ENCODE results near the gene RCC2. TPM values are rescaled to one million over a fixed set of nuclear protein-coding genes. Genes with fewer than 3 reads are reported as not detected.

Gene RCC2
- total RNA-seq, 3 donors from 2014 or later = 21.1 to 39.0 (median 33.2) TPM

DNA sequence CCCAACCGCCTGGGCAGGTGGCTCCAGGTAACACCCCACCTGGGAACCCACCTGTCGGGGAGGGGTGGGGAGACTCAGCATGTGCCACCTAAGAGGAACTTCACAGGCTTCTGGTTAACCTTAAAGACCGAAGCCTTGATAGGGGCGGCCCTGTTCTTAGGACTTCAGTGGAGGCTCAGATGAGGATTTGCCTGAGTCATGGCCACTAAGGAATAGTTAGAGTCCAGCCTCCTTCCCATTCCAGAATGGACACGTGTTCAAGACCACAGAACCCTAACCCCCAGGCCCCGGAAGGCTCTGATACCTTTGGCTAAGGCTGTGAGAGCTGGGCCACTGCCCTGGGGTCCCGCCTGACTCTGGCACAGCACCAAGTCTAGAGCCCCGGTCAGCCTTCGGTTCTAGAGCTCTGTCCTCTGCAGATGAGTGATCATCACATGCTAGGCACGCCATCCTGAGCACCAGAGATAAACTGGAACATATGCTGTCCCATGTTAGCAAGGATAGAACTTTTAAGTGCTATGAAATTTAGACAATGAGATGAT is 47.2 kb downstream of the RCC2 start:
- TF ChIP-seq, protein P1, sequence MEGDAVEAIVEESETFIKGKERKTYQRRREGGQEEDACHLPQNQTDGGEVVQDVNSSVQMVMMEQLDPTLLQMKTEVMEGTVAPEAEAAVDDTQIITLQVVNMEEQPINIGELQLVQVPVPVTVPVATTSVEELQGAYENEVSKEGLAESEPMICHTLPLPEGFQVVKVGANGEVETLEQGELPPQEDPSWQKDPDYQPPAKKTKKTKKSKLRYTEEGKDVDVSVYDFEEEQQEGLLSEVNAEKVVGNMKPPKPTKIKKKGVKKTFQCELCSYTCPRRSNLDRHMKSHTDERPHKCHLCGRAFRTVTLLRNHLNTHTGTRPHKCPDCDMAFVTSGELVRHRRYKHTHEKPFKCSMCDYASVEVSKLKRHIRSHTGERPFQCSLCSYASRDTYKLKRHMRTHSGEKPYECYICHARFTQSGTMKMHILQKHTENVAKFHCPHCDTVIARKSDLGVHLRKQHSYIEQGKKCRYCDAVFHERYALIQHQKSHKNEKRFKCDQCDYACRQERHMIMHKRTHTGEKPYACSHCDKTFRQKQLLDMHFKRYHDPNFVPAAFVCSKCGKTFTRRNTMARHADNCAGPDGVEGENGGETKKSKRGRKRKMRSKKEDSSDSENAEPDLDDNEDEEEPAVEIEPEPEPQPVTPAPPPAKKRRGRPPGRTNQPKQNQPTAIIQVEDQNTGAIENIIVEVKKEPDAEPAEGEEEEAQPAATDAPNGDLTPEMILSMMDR (IDR thresholded peaks at IDR 0.05) = no peak
- TF ChIP-seq POLR2A (IDR thresholded peaks at IDR 0.05) (no peak), POLR2AphosphoS5 (IDR thresholded peaks at IDR 0.05) (no peak)
- H3K27ac ChIP-seq = no peak overlapping the region
- no peaks in the 10 kb centered on the region for H3K4me1 ChIP-seq
- H3K4me3 ChIP-seq = no peak overlapping the region
- H3K27me3 ChIP-seq = no peaks in the 10 kb centered on the region
- no peaks in the 10 kb centered on the region for H3K9me3 ChIP-seq
- DNase-seq (ENCODE audit: low spot score in 2 of 2) = no peak
- no peaks in the 10 kb centered on the region for H3K36me3 ChIP-seq
- intact Hi-C loops (cut with DNase I; ENCODE audit: low total_unique reads) = no loop called here

DNA sequence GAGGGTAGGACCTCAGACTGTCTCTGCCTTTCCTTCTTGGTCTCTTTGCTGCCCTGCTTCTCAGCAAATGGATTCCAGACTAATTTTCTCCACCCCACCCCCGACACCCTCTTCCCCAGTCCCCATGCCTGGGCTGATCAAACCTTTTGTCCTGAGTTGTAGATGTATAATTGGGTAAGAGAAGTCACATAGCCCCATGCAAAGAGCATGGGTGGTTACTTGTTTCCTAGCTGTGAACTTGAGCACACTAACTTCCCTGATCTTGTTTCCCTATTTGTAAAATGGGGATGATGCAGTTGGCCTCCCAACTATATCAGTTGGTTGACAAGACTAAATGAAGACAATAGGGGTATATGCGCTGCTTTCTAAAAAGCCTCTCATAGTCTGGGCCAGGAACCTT is 58.3 kb downstream of the RCC2 start:
- intact Hi-C loops (cut with DNase I; ENCODE audit: low total_unique reads) = loop anchor here (5.0 kb wide), 1 partner anchor 886 kb away; no protein-coding TSS in a partner anchor
- Histone ChIP-seq H3K27ac (no peak overlapping the region), H3K9me3 (no peaks in the 10 kb centered on the region), H3K27me3 (no peaks in the 10 kb centered on the region), H3K36me3 (no peaks in the 10 kb centered on the region), H3K4me1 (no peaks in the 10 kb centered on the region), H3K4me3 (no peak overlapping the region)
- TF ChIP-seq, protein P1 (IDR thresholded peaks at IDR 0.05) = no peak
- TF ChIP-seq POLR2AphosphoS5 (IDR thresholded peaks at IDR 0.05) (no peak), POLR2A (IDR thresholded peaks at IDR 0.05) (no peak)
- DNase-seq (ENCODE audit: low spot score in 2 of 2) = no peak

DNA sequence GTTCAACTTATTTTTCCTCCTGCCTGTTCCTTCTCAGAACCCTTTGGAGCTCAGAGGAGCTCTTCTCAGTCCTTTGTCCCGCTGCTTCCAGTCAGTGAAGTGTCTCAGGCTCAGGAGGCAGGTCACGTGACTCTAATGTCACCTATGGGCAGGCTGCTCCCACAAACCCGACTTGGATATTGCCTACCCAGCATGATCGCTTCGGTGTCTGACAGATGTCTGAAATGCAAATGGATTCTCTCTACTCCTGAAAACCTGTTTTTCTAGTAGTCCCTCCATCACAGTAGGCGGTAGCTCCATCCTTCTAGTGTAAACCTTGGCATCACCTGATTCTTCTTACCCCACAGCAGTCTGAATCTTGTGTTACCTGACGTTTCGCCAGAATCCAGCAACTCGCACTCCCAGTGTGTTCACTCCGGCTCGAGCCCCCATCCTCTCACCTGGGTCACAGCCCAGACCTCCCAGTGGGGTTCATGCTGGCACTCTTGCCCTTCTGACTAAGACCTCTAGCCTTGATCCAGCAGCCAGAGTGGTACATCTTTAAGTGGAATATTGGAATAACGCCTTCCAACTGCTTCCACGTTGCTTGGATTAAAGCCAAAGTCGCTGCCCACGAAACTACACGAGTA is 62.0 kb downstream of the RCC2 start:
- Histone ChIP-seq H3K27me3 (no peaks in the 10 kb centered on the region), H3K36me3 (no peaks in the 10 kb centered on the region), H3K4me3 (no peak overlapping the region), H3K9me3 (no peaks in the 10 kb centered on the region), H3K4me1 (no peaks in the 10 kb centered on the region), H3K27ac (no peak overlapping the region)
- DNase-seq (ENCODE audit: low spot score in 2 of 2) = no peak
- TF ChIP-seq POLR2AphosphoS5 (IDR thresholded peaks at IDR 0.05) (no peak), POLR2A (IDR thresholded peaks at IDR 0.05) (no peak)
- intact Hi-C loops (cut with DNase I; ENCODE audit: low total_unique reads) = no loop called here

DNA sequence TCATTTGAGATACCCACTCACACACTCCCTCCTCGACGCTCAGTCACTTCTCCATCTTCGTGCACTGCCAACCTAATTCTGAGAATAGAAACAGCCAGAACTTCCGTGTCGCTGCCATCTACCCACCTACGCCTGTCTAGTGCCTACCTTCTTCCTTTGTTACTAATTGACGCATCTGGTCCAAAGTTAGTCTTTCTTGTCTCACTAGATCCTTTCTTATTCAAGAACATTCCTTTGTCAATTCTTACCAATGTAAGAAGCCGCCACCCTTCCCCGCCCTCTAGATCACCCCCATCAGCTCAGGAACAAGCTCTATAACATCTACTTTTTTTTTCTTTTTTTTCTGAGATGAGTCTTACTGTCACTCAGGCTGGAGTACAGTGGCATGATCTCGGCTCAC is 63.8 kb downstream of the RCC2 start:
- no peak overlapping the region for H3K27ac ChIP-seq
- no peak overlapping the region for H3K4me3 ChIP-seq
- H3K36me3 ChIP-seq = no peaks in the 10 kb centered on the region
- DNase-seq (ENCODE audit: low spot score in 2 of 2) = no peak
- no peaks in the 10 kb centered on the region for H3K27me3 ChIP-seq
- TF ChIP-seq, protein P1 (IDR thresholded peaks at IDR 0.05) = no peak
- TF ChIP-seq POLR2AphosphoS5 (IDR thresholded peaks at IDR 0.05) = no peak
- no peak for TF ChIP-seq POLR2A (IDR thresholded peaks at IDR 0.05)
- no peaks in the 10 kb centered on the region for H3K4me1 ChIP-seq
- intact Hi-C loops (cut with DNase I; ENCODE audit: low total_unique reads) = no loop called here
- H3K9me3 ChIP-seq = no peaks in the 10 kb centered on the region

DNA sequence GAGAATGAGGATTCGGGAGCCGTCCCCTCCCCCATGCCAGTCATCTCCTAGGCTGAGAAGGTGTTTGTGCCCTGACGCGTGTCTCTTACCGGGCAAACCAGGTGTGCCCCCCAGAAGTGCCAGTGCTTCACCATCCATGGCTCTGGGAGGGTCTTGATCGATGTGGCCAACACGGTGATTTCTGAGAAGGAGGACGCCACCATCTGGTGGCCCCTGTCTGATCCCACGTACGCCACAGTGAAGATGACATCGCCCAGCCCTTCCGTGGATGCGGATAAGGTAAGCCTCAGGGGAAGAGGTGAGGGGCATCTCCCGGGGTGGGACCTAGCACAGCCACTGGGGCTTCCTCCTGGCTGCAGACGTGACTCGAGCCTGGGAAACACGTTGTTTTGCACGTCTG is 66.5 kb downstream of the RCC2 start:
- H3K4me1 ChIP-seq = no peaks in the 10 kb centered on the region
- intact Hi-C loops (cut with DNase I; ENCODE audit: low total_unique reads) = no loop called here
- H3K9me3 ChIP-seq = no peaks in the 10 kb centered on the region
- no peak overlapping the region for H3K27ac ChIP-seq
- H3K36me3 ChIP-seq = no peaks in the 10 kb centered on the region
- H3K27me3 ChIP-seq = no peaks in the 10 kb centered on the region
- TF ChIP-seq POLR2AphosphoS5 (IDR thresholded peaks at IDR 0.05) = no peak
- TF ChIP-seq, protein P1 (IDR thresholded peaks at IDR 0.05) = no peak
- no peak for TF ChIP-seq POLR2A (IDR thresholded peaks at IDR 0.05)
- no peak for DNase-seq (ENCODE audit: low spot score in 2 of 2)
- H3K4me3 ChIP-seq = no peak overlapping the region
